ENCODE results near the gene CUX1.
"Not testable (repeated sequence)": the region's sequence is repeated elsewhere in the genome, so short reads cannot be mapped to it uniquely, and the experiment has no call there.

Gene CUX1

GRCh38 chr7:102284399-102284798 is 467.0 kb downstream of the CUX1 start:
- no peak for DNase-seq

- DNase-seq = no peak
Observed at GRCh38 chr7:102284891-102285539, 467.6 kb downstream of the CUX1 start.

DNA sequence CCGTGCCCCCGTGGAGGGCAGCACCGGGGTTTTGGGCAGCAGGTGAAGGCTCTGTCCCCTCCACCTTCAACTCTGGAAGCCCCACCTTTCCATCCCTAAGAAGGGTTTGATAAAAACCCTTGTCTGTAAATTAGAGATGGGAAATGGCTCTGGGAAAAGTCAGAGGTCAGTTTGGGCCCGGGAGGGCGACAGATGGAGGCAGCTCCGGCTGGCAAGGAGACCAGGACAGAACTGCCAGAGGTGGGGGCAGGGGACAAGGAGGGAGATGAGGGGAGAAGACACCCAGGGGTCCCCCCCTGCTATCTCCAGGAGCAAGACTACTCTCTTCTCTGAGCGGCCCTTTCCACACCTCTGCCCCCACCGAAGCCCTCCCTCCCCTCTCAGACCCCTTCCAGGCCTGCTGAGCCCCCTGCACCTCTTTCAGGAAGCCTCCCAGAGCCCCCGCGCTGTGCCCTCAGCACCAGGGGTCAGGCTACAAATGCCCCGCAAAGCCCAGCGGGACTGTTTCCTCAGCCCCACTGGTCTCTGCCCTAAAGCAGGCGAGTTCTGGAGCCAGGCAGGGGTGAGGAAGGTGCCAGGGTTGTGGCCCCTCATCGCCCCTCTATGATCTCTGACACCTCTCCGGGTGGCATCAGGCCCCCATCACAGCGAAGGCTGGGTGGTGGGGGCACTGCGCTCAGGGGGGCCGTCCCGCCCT is 468.3 kb downstream of the CUX1 start:
- DNase-seq = no peak

DNA sequence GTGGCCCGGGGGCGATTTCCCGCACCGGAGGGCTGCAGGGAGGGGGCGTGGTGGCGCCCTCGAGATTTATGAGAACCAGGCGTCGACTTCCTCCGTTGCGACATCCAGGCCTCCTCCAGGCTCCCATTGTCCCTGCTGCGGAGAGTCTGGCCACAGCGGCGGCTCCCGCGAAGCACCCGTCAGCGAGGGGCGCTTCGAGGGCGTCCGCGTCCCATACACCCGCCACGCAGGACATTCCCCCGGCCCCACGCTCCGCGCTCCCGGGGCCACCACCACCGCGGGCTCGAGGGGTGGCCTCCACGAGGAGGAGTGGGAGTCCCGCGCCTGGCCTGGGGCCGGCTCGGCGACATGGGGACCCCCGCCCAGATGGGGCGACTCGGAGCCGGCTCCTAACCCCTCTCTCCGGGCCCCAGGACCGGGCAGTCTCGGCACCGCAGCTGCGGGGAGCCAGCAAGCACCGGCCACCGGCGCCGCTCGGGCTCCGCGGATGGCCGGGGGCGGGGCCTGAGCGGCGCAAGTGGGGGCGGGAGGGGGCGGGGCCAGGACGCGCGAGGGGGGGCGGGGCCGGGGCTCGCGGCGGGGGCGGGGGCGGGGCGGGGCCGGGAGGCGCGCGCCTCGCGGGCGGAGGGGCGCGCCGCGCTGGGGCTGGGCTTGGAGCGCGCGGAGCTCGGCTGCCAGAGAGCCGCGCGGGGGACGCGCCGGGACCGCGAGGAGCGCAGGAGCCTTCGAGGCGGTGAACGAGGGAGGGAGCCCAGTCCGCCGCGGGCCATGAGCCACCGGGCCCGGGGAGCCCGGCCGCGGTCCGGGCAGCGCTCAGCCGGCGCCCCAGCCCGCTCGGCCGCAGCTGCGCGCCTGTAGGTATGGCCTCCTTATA is 469.0 kb downstream of the CUX1 start, which contains the start of gene SH2B2:
Gene SH2B2 (plus strand): TSS at position 632 of the 874 bp plus-strand sequence. CDS start 13,683 bp downstream, outside the sequence.
- peak; percentile 12 for DNase-seq

- DNase-seq = peak; percentile 6
Observed at GRCh38 chr7:102287111-102287980, 469.9 kb downstream of the CUX1 start.

- DNase-seq = no peak
Observed at GRCh38 chr7:102287981-102288278, 470.5 kb downstream of the CUX1 start.

GRCh38 chr7:102288285-102288930 is 471.0 kb downstream of the CUX1 start:
- no peak for DNase-seq

- DNase-seq = no peak
Observed at GRCh38 chr7:102289057-102289456, 471.6 kb downstream of the CUX1 start.

GRCh38 chr7:102291056-102291915 is 473.9 kb downstream of the CUX1 start:
- DNase-seq = no peak

DNA sequence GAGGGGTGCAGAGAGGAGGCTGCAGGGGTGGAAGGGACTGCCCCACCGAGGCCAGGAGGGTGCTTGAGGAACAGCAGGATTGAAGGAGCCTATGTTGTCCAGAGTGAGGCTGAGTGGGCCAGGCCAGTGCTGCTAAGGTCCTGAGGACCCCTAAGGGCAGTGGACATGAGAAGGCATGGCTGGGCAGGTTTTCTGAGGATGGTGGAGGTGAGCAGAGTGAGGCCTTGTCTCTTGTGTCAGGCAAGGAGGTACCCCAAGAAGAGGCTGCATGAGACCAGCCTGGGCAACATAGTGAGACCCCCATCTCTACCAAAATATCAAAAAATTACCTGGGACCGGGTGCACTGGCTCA is 474.5 kb downstream of the CUX1 start:
- no peak for DNase-seq

- DNase-seq = no peak
Observed at GRCh38 chr7:102292813-102293798, 475.7 kb downstream of the CUX1 start.

DNA sequence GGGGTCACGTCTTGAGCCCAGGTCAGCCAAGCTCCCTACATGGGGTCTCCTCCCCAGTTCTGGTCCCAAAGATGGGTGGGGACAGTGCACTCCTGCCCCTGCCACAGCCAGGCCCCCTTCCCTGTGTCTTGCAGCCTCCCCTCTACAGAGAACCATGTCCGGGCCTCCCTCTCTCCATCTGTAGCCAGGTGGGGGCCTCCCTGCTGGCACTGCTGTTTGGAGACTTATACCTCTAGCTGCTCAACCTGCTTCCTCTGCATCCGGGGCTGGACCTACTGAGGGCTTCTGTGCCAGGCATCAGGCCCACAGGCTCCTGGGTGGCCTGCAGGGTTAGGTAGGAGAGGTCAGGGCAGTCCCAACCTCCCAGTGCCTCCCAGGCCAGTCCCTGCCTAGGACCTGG is 477.2 kb downstream of the CUX1 start:
- DNase-seq = no peak

- no peak for DNase-seq
Observed at GRCh38 chr7:102295346-102296178, 478.1 kb downstream of the CUX1 start.

- DNase-seq = no peak
Observed at GRCh38 chr7:102296179-102296438, 478.7 kb downstream of the CUX1 start.

DNA sequence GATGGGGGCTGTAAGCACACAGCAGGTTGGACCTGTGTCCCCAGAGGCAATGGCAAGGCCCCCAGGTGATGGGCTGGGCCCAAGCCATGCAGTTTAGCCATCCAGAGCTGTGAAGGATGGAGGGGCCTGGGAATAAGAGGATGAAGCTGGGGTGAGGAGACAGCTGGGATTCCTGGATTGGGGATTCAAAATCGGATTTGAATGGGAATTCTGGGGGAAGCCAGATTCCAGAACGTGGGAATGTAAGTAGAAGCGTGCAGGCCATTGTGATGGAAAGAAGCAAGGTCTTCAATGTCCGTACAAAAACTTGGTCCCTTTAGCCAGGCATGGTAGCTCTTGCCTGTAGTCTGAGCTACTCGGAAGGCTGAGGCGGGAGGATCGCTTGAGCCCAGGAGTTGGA is 479.1 kb downstream of the CUX1 start:
- no peak for DNase-seq

DNA sequence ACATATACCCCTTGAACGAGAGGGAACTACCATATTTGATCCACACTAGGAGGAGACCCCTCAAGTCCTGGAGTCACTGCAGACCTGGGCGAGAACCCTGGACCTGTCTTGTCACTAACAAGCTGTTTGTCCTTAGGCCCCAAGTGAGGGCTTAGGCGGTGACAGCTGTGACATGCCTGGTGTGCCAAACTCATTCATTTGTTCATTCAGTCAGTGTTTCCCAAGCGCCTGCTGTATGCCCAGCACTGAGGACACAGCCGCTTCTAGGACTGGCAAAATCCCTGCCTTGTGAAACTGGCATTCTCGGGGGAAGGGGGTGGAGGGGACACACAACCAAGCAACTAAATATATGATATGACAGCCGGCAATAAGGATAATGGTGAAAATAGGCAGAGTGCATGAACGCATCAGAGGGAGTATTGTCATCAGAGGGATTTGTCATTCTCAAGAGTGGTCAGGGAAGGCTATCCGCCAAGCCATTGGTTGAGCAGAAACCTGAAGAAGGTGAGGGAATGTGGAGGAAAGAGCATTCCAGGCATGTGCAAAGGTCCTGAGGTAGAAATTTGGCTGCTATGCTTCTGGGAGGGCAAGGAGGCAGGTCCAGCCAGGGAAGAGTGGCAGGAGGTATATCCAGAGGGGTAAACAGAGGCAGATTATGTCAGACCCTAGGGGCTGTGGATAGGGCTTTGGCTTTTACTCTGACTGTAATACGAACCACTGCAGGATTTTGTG is 480.2 kb downstream of the CUX1 start:
- DNase-seq = no peak

DNA sequence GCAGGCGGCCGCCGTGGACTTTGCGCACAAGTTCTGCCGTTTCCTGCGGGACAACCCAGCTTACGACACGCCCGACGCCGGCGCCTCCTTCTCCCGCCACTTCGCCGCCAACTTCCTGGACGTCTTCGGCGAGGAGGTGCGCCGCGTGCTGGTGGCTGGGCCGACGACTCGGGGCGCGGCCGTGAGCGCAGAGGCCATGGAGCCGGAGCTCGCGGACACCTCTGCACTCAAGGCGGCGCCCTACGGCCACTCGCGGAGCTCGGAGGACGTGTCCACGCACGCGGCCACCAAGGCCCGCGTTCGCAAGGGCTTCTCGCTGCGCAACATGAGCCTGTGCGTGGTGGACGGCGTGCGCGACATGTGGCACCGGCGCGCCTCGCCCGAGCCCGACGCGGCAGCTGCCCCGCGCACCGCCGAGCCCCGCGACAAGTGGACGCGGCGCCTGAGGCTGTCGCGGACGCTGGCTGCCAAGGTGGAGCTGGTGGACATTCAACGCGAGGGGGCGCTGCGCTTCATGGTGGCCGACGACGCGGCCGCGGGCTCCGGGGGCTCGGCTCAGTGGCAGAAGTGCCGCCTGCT is 483.3 kb downstream of the CUX1 start:
- DNase-seq = no peak

DNA sequence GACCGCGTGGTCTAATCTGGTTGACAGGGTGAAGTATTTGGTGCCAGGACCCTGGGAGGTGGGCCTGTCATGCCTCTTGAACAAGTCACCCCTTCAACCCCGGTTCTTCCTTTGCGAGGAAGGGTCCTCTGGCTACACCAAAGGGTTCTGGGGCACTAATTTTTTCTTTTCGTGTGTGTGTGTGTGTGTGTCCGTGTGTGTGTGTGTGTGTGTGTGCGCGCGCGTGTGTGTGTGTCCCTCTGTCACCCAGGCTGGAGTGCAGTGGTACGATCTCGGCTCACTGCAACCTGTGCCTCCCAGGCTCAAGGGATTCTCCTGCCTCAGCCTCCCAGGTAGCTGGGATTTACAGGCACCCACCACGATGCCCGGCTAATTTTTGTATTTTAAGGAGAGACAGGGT is 483.9 kb downstream of the CUX1 start:
- DNase-seq = not testable (repeated sequence)
